ENCODE results near the gene BMAL2. TPM values are rescaled to one million over a fixed set of nuclear protein-coding genes. Genes with fewer than 3 reads are reported as not detected.

The BMAL2 gene
- total RNA-seq (under 1 TPM; 0.13 to 0.79 (median 0.31) TPM), polyA plus RNA-seq (under 1 TPM; 0.04 to 0.31 (median 0.08) TPM)
- long read RNA-seq, donor 1, partial matches to known transcripts: 0 of 1 reads
- long read RNA-seq, donor 1, other reads (novel, unspliced or antisense): 1 of 1 reads
- long read RNA-seq, donor 2: 0 reads

DNA sequence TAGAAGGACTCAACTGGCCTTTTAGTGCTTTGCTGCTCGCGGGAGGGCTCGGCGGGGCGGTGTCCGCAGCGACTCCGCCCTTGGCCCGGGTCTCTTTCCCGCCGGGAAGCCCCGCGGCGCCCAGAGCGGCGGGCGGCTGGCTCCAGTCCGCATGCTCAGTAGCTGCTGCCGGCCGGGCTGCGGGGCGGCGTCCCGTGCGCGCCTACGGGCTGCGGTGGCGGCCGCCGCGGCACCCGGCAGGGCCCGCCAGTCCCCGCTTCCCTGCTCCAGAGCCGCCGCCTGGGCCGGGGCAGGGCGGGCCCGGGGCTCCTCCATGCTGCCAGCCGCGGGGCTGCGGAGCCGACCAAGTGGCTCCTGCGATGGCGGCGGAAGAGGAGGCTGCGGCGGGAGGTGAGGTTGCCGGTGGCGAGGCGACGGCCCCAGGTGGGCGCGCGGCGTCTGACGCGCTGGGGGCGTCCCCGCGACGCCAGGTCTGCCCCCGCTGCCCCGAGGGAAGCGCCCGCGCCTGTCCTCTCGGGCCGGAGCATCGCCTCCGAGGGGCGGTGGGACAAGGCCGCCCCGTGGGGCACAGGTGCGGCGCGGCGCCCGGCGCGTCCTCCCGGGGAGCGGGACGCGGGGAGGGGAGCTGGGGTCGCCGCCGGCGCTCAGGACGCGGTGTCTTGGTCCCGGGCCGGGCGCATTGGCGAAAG lies at the start of gene BMAL2:
BMAL2 (plus strand) TSS at position 123 of the 689 bp plus-strand sequence; CDS start at position 360, 237 bp downstream.
- Histone ChIP-seq H3K27me3 (ENCODE audit: insufficient read depth in 3 of 3, low read length in 2 of 3) (peaks cover 0 to 50% (median 14%) of the 10 kb centered on the region in 3 donors), H3K36me3 (ENCODE audit: insufficient read depth in 1 of 2, low read depth in 1 of 2) (no peaks in the 10 kb centered on the region), H3K9me3 (no peaks in the 10 kb centered on the region), H3K27ac (no peak within 1 kb of the TSS), H3K4me3 (peak within 1 kb of the TSS; percentile 73), H3K4me1 (peaks cover 4% of the 10 kb centered on the region)
- peak; percentile 40 to 68 (median 64) for ATAC-seq
- intact Hi-C loops (cut with DNase I): no loop called here
- WGBS, 3 donors: 0% methylated on average over 38 to 95 of the region's 96 CpGs
- DNase-seq: peak; percentile 35 to 52
- no peak for TF ChIP-seq CTCF (IDR thresholded peaks at IDR 0.05)

DNA sequence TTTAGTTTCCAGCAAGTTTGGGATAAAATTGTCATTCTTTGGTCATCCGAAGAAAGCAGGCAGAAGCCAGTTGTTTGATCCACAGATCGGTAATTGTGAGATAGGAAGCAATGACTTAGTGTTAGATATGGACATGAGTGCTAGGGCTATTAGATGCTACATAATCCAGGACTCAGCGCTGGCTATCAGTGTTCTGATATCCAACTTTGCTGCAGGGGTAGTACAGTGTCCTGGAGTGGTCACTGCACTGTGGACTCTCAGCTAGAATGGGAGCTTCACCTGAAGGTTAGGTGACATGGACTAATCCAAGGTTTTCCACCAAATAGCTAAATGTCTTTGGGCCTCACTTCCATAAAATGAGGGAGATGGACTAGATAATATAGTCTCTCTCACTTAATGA lies 48.6 kb upstream of the BMAL2 start:
- TF ChIP-seq CTCF (IDR thresholded peaks at IDR 0.05): no peak
- Histone ChIP-seq H3K4me1 (peaks cover 29% of the 10 kb centered on the region), H3K27me3 (ENCODE audit: insufficient read depth in 3 of 3, low read length in 2 of 3) (no peaks in the 10 kb centered on the region), H3K9me3 (no peaks in the 10 kb centered on the region), H3K4me3 (no peak overlapping the region), H3K36me3 (ENCODE audit: insufficient read depth in 1 of 2, low read depth in 1 of 2) (no peaks in the 10 kb centered on the region), H3K27ac (peak overlapping the region; percentile 54)
- 93 to 95% (median 93%) methylated on average over 3 of the region's 3 CpGs for WGBS, 3 donors
- ATAC-seq: no peak
- no peak for DNase-seq
- intact Hi-C loops (cut with DNase I): no loop called here

GRCh38 chr12:27284751-27285150 lies 47.9 kb upstream of the BMAL2 start:
- no peaks in the 10 kb centered on the region for H3K9me3 ChIP-seq
- WGBS, 3 donors: 61 to 68% (median 64%) methylated on average over 2 of the region's 2 CpGs
- peak overlapping the region; percentile 54 for H3K27ac ChIP-seq
- intact Hi-C loops (cut with DNase I): no loop called here
- no peak for TF ChIP-seq CTCF (IDR thresholded peaks at IDR 0.05)
- H3K4me1 ChIP-seq: peaks cover 29% of the 10 kb centered on the region
- H3K4me3 ChIP-seq: no peak overlapping the region
- ATAC-seq (peak in 1 of 4 donors; percentile 22), DNase-seq (no peak)
- H3K27me3 ChIP-seq (ENCODE audit: insufficient read depth in 3 of 3, low read length in 2 of 3): no peaks in the 10 kb centered on the region
- H3K36me3 ChIP-seq (ENCODE audit: insufficient read depth in 1 of 2, low read depth in 1 of 2): no peaks in the 10 kb centered on the region

DNA sequence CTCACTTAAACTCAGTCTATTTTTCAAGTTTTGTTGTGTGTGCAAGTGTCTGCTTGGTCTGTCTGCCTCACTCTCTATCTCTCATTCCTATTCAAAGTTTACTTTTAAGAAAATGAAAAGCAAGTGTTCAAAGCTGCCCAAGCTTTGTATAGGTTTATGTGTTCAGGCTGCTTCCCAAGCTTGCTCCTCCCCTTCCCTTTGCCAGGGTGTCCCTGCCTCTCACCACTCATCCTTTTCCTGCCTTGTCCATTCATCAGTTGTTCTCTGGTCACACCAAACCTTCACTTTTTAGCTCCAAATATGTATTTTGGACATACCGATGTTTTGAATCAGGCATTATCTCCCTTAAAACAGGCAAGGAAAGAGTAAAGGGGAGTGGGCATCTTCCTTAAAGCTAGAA lies 47.2 kb upstream of the BMAL2 start:
- no peak overlapping the region for H3K4me3 ChIP-seq
- DNase-seq (no peak), ATAC-seq (no peak)
- H3K9me3 ChIP-seq: no peaks in the 10 kb centered on the region
- intact Hi-C loops (cut with DNase I): no loop called here
- H3K4me1 ChIP-seq: peaks cover 29% of the 10 kb centered on the region
- WGBS, 3 donors: 78 to 92% (median 80%) methylated on average over 1 of the region's 1 CpG
- peak overlapping the region; percentile 54 for H3K27ac ChIP-seq
- H3K36me3 ChIP-seq (ENCODE audit: insufficient read depth in 1 of 2, low read depth in 1 of 2): no peaks in the 10 kb centered on the region
- no peaks in the 10 kb centered on the region for H3K27me3 ChIP-seq (ENCODE audit: insufficient read depth in 3 of 3, low read length in 2 of 3)
- TF ChIP-seq CTCF (IDR thresholded peaks at IDR 0.05): no peak

Data from psoas muscle (tissue), 8 donors.